Mucosa of rectum (tissue), 2 donors: Measurements from ENCODE around the gene ALDH6A1.

ENCODE experiments used
- H3K27ac ChIP-seq, 2 donors: one replicate each; pipeline ENCODE4 v1.7.0; 2013; ENCODE audit warnings: inconsistent platforms in 2 of 2, low read depth in 2 of 2, low read length in 2 of 2
- H3K27me3 ChIP-seq, 2 donors: one replicate each; pipeline ENCODE4 v1.7.0; 2013; ENCODE audit warnings: low read length in 2 of 2; ENCODE audit not compliant: control insufficient read depth in 2 of 2, insufficient read depth in 2 of 2
- H3K36me3 ChIP-seq, 2 donors: one replicate each; pipeline ENCODE4 v1.7.0; 2013; ENCODE audit warnings: low read length in 2 of 2; ENCODE audit not compliant: control insufficient read depth in 2 of 2, insufficient read depth in 2 of 2
- H3K4me1 ChIP-seq, 2 donors: one replicate each; pipeline ENCODE4 v1.7.0; 2013; ENCODE audit warnings: low read length in 2 of 2, mild to moderate bottlenecking in 1 of 2; ENCODE audit not compliant: control insufficient read depth in 2 of 2, insufficient read depth in 2 of 2
- H3K4me3 ChIP-seq, 2 donors: one replicate each; pipeline ENCODE4 v1.7.0; 2013; ENCODE audit warnings: low read length in 2 of 2
- H3K9ac ChIP-seq, 2 donors: one replicate each; pipeline ENCODE4 v1.7.0; 2013; ENCODE audit warnings: low read length in 2 of 2, low read depth in 1 of 2, mild to moderate bottlenecking in 1 of 2
- H3K9me3 ChIP-seq, 2 donors: one replicate each; pipeline ENCODE4 v1.7.0; 2013; ENCODE audit warnings: low read length in 2 of 2; ENCODE audit not compliant: control insufficient read depth in 2 of 2
- donor health status: healthy.
- donor health status: Normal muscosa, but diverticular disease.

The ALDH6A1 gene

GRCh38 chr14:74049876-74050495 lies 34.3 kb downstream of the ALDH6A1 start:
- Histone ChIP-seq H3K4me1 (no peaks in the 10 kb centered on the region), H3K36me3 (no peaks in the 10 kb centered on the region), H3K9ac (no peak overlapping the region), H3K4me3 (no peak overlapping the region), H3K27me3 (no peaks in the 10 kb centered on the region), H3K27ac (no peak overlapping the region), H3K9me3 (no peaks in the 10 kb centered on the region)

DNA sequence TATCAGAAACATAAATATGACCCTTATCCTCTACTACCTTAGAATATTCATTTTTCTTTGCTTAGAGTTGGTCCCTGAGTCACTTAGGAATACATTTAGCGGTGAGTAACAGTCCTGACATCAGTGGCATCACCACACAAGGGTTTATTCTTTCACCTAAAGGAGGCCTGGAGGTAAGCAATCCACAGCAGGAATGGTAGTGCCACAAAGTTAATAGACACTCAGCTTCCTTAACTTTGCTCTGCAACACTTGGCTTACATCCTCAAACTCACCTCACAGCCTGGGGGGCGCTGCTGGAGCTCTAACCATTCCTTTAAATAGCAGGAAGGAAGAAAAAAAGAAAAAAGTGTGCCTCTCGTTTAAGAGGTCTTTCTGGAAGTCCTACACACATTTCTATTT lies 36.0 kb downstream of the ALDH6A1 start:
- no peak overlapping the region for H3K27ac ChIP-seq
- no peaks in the 10 kb centered on the region for H3K36me3 ChIP-seq
- H3K9ac ChIP-seq: no peak overlapping the region
- no peaks in the 10 kb centered on the region for H3K9me3 ChIP-seq
- H3K4me3 ChIP-seq: no peak overlapping the region
- H3K4me1 ChIP-seq: no peaks in the 10 kb centered on the region
- H3K27me3 ChIP-seq: no peaks in the 10 kb centered on the region

GRCh38 chr14:74045522-74045921 lies 38.7 kb downstream of the ALDH6A1 start:
- H3K9ac ChIP-seq: no peak overlapping the region
- no peaks in the 10 kb centered on the region for H3K9me3 ChIP-seq
- H3K36me3 ChIP-seq: no peaks in the 10 kb centered on the region
- peaks cover 0 to 4% of the 10 kb centered on the region in 2 donors for H3K4me1 ChIP-seq
- no peak overlapping the region for H3K27ac ChIP-seq
- no peaks in the 10 kb centered on the region for H3K27me3 ChIP-seq
- H3K4me3 ChIP-seq: no peak overlapping the region

GRCh38 chr14:74042296-74042695 lies 42.0 kb downstream of the ALDH6A1 start:
- Histone ChIP-seq H3K9me3 (no peaks in the 10 kb centered on the region), H3K9ac (no peak overlapping the region), H3K4me1 (peaks cover 0 to 4% of the 10 kb centered on the region in 2 donors), H3K27ac (no peak overlapping the region), H3K36me3 (no peaks in the 10 kb centered on the region), H3K27me3 (no peaks in the 10 kb centered on the region), H3K4me3 (no peak overlapping the region)

- H3K9me3 ChIP-seq: no peaks in the 10 kb centered on the region
- no peak overlapping the region for H3K9ac ChIP-seq
- no peaks in the 10 kb centered on the region for H3K27me3 ChIP-seq
- no peaks in the 10 kb centered on the region for H3K36me3 ChIP-seq
- no peak overlapping the region for H3K27ac ChIP-seq
- no peak overlapping the region for H3K4me3 ChIP-seq
- H3K4me1 ChIP-seq: peaks cover 0 to 4% of the 10 kb centered on the region in 2 donors
Measured at GRCh38 chr14:74038020-74038859, 46.0 kb downstream of the ALDH6A1 start.

- Histone ChIP-seq H3K27ac (no peak overlapping the region), H3K27me3 (no peaks in the 10 kb centered on the region), H3K9me3 (no peaks in the 10 kb centered on the region), H3K36me3 (no peaks in the 10 kb centered on the region), H3K4me1 (no peaks in the 10 kb centered on the region), H3K4me3 (no peak overlapping the region), H3K9ac (no peak overlapping the region)
Measured at GRCh38 chr14:74035556-74035955, 48.7 kb downstream of the ALDH6A1 start.

GRCh38 chr14:74034572-74034971 lies 49.7 kb downstream of the ALDH6A1 start:
- Histone ChIP-seq H3K36me3 (no peaks in the 10 kb centered on the region), H3K4me1 (no peaks in the 10 kb centered on the region)

DNA sequence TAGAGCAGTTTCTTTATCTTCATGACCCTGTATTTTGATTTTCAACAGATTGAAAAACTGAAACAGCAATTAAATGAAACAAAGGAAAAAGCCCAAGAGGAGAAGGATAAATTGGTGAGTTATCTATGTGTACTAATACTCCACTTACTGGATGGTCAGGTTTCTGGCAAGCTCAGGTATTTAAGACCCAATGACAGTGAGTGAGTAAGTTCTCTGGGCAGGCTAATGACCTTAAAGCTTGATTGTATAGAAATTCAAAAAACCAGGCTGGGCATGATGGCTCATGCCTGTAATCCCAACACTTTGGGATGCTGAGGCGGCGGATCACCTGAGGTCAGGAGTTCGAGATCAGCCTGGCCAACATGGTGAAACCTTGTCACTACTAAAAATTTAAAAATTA lies 55.1 kb downstream of the ALDH6A1 start:
- Histone ChIP-seq H3K4me3 (no peak overlapping the region), H3K4me1 (peaks cover 0 to 11% of the 10 kb centered on the region in 2 donors), H3K27ac (no peak overlapping the region), H3K36me3 (no peaks in the 10 kb centered on the region), H3K9ac (no peak overlapping the region), H3K9me3 (no peaks in the 10 kb centered on the region), H3K27me3 (no peaks in the 10 kb centered on the region)

More at GRCh38 chr14:74034572-74034971, 49.7 kb downstream of the ALDH6A1 start:
- no peak overlapping the region for H3K9ac ChIP-seq
- no peaks in the 10 kb centered on the region for H3K9me3 ChIP-seq
- H3K27ac ChIP-seq: no peak overlapping the region
- H3K27me3 ChIP-seq: no peaks in the 10 kb centered on the region
- H3K4me3 ChIP-seq: no peak overlapping the region

DNA sequence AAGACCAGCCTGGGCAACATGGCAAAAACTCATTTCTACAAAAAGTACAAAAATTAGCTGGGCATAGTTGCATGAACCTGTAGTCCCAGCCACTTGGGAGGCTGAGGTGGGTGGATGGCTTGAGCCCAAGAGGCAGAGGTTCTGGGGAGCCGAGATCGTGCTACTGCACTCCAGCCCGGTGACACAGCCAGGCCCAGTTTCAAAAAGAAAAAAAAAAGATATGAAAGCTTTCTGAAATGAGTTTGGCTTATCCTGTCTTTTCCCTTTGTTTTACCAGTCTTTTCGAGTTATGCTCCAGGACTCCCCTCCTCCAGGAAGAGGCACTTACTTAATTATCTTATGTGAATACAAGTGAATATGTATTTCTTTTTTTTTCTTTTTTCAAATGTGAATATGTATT lies 61.9 kb downstream of the ALDH6A1 start:
- no peak overlapping the region for H3K4me3 ChIP-seq

GRCh38 chr14:74019408-74020137 lies 64.7 kb downstream of the ALDH6A1 start:
- Histone ChIP-seq H3K27ac (peak overlapping the region; percentile 99 to 100), H3K4me3 (peak overlapping the region; percentile 85 to 93), H3K9me3 (no peaks in the 10 kb centered on the region), H3K9ac (peak overlapping the region; percentile 83 to 97), H3K36me3 (no peaks in the 10 kb centered on the region), H3K4me1 (peaks cover 9 to 18% of the 10 kb centered on the region in 2 donors), H3K27me3 (no peaks in the 10 kb centered on the region)

More for the DNA sequence above, 61.9 kb downstream of the ALDH6A1 start:
- Histone ChIP-seq H3K9ac (no peak overlapping the region), H3K4me1 (peaks cover 6 to 13% of the 10 kb centered on the region in 2 donors), H3K9me3 (no peaks in the 10 kb centered on the region), H3K27me3 (no peaks in the 10 kb centered on the region), H3K36me3 (no peaks in the 10 kb centered on the region), H3K27ac (no peak overlapping the region)
